Measurements from ENCODE around the gene IFNGR2. TPM values are rescaled to one million over a fixed set of nuclear protein-coding genes. Genes with fewer than 3 reads are reported as not detected.

The IFNGR2 gene
- total and polyA plus RNA-seq, 2 of the 8 experiments (the other 6 are each of a cell fraction or from before 2014, with no cell fraction given): 36.0 to 46.4 TPM

GRCh38 chr21:33396436-33396835 is 6.8 kb upstream of the IFNGR2 start:
- no peak overlapping the region for H4K8ac ChIP-seq (ENCODE audit: extremely low read depth, insufficient read depth, low read length)
- no peak overlapping the region for H2AK5ac ChIP-seq (ENCODE audit: low read depth, low read length)
- H3K56ac ChIP-seq (replicated peaks; ENCODE audit: insufficient read length, low read depth, low read length): no peak overlapping the region
- H3K27me3 ChIP-seq (replicated peaks in 1 of 4; ENCODE audit: control insufficient read depth in 3 of 4, extremely low read depth in 1 of 4, insufficient read depth in 3 of 4, low read length in 3 of 4): no peaks in the 10 kb centered on the region; a peak in 1 of 7 replicates
- H3K9ac ChIP-seq (replicated peaks in 1 of 4; ENCODE audit: extremely low read depth in 1 of 4, low read depth in 3 of 4, low read length in 3 of 4): no peak overlapping the region
- no peak overlapping the region for H3K4me2 ChIP-seq (ENCODE audit: insufficient read depth in 1 of 2, low read depth in 2 of 2, low read length in 2 of 2)
- H3K18ac ChIP-seq (ENCODE audit: extremely low read depth, low read length): no peak overlapping the region
- WGBS, 2 experiments (ENCODE audit: extremely low coverage in 1 of 2, insufficient coverage in 1 of 2, insufficient read length in 1 of 2, insufficient replicate concordance in 2 of 2, low coverage in 1 of 2, low lambda C conversion rate in 2 of 2, missing lambda C conversion rate in 1 of 2): 83% methylated on average over 6 of the region's 6 CpGs; no CpG with 5 or more reads in 1 of the 2 experiments
- H4K20me1 ChIP-seq (replicated peaks in 1 of 2; ENCODE audit: control insufficient read depth in 1 of 2, insufficient read depth in 2 of 2, low read length in 2 of 2): no peaks in the 10 kb centered on the region
- no peak overlapping the region for H3K4me3 ChIP-seq (ENCODE audit: extremely low read depth in 1 of 4, insufficient read depth in 2 of 4, low read depth in 3 of 4, low read length in 4 of 4)
- H3K23me2 ChIP-seq (ENCODE audit: low read depth, low read length): no peaks in the 10 kb centered on the region; the same call in 1 of the 2 replicates
- no peak overlapping the region for H2BK12ac ChIP-seq (ENCODE audit: low read depth, low read length)
- no peak for DNase-seq (ENCODE audit: low read depth in 1 of 2, low spot score in 2 of 2)
- FAIRE-seq: no peak
- H2BK120ac ChIP-seq (replicated peaks; ENCODE audit: low read depth, low read length): no peak overlapping the region
- H3K4ac ChIP-seq (replicated peaks; ENCODE audit: insufficient read length, low read depth, low read length): no peak overlapping the region
- CTCF ChIA-PET (ENCODE audit: partially characterized antibody): interaction anchor here (0.7 to 5.1 kb wide), 7 partner anchors 8 to 596 kb away, joined by 3 to 28 read pairs (median 4); no protein-coding TSS in a partner anchor
- POLR2A ChIA-PET (ENCODE audit: partially characterized antibody): interaction anchor here (0.6 to 1.7 kb wide), 2 partner anchors 35 to 287 kb away, joined by 3 to 6 read pairs; no protein-coding TSS in a partner anchor
- H2BK5ac ChIP-seq (ENCODE audit: low read depth, low read length): no peak overlapping the region
- 0 out of 7 replicates have a peak, but pooled peaks cover 0 to 2% (median 0%) of the 10 kb centered on the region in 4 experiments for H3K4me1 ChIP-seq (replicated peaks in 1 of 4; ENCODE audit: control insufficient read depth in 3 of 4, insufficient read depth in 4 of 4, low read length in 3 of 4)
- H2BK15ac ChIP-seq (ENCODE audit: low read length): no peak overlapping the region
- H3K27ac ChIP-seq (ENCODE audit: low read depth, low read length): no peak overlapping the region
- H3K14ac ChIP-seq (ENCODE audit: insufficient read length): no peak overlapping the region
- no peak overlapping the region for H2AFZ ChIP-seq (ENCODE audit: low read length)
- H3K23ac ChIP-seq (ENCODE audit: insufficient read length): no peak overlapping the region
- no peaks in the 10 kb centered on the region for H3K36me3 ChIP-seq (ENCODE audit: control insufficient read depth in 2 of 4, insufficient read depth in 4 of 4, low read length in 3 of 4)
- peaks cover 0 to 2% of the 10 kb centered on the region in 2 experiments; a peak in 1 of 4 replicates for H3K9me3 ChIP-seq (ENCODE audit: insufficient read depth in 2 of 2, low read depth in 1 of 2, low read length in 1 of 2)
- no peak overlapping the region for H4K91ac ChIP-seq (replicated peaks; ENCODE audit: insufficient read length, low read length)
- H3K79me2 ChIP-seq (ENCODE audit: control insufficient read depth in 1 of 2, insufficient read depth in 2 of 2, low read length in 2 of 2): no peaks in the 10 kb centered on the region
- no peaks in the 10 kb centered on the region for H3K79me1 ChIP-seq (ENCODE audit: low read depth, low read length)
- H2BK20ac ChIP-seq (ENCODE audit: low read length): no peak overlapping the region
- TF ChIP-seq POU5F1 (IDR thresholded peaks at IDR 0.05; ENCODE audit: low read depth, low read length) (no peak), CHD2 (IDR thresholded peaks at IDR 0.05; ENCODE audit: low read length) (no peak), KDM5A (IDR thresholded peaks at IDR 0.05; ENCODE audit: low read length) (no peak), SIRT6 (IDR thresholded peaks at IDR 0.05; ENCODE audit: low read length) (no peak), CBX5 (IDR thresholded peaks at IDR 0.05; ENCODE audit: low read depth, low read length) (no peak), RFX5 (IDR thresholded peaks at IDR 0.05; ENCODE audit: borderline replicate concordance, low read depth, low read length) (no peak), CREB1 (IDR thresholded peaks at IDR 0.05) (no peak), NRF1 (IDR thresholded peaks at IDR 0.05; ENCODE audit: low read depth, low read length) (no peak), ASH2L (IDR thresholded peaks at IDR 0.05; ENCODE audit: low read length) (no peak), POLR2A (IDR thresholded peaks at IDR 0.05; ENCODE audit: control extremely low read depth in 1 of 2, low read depth in 2 of 2, low read length in 2 of 2) (no peak), SUZ12 (IDR thresholded peaks at IDR 0.05; ENCODE audit: low read length) (no peak), TAF1 (IDR thresholded peaks at IDR 0.05; ENCODE audit: low read depth, low read length) (no peak), FOSL1 (IDR thresholded peaks at IDR 0.05; ENCODE audit: insufficient read depth, low read depth, low read length) (no peak)
- no peak overlapping the region for H4K5ac ChIP-seq (ENCODE audit: insufficient read length, low read depth, low read length)
